Measurements from ENCODE around the gene PLEKHH3.
"Not testable (repeated sequence)": the region's sequence is repeated elsewhere in the genome, so short reads cannot be mapped to it uniquely, and the experiment has no call there.

PLEKHH3 gene

DNA sequence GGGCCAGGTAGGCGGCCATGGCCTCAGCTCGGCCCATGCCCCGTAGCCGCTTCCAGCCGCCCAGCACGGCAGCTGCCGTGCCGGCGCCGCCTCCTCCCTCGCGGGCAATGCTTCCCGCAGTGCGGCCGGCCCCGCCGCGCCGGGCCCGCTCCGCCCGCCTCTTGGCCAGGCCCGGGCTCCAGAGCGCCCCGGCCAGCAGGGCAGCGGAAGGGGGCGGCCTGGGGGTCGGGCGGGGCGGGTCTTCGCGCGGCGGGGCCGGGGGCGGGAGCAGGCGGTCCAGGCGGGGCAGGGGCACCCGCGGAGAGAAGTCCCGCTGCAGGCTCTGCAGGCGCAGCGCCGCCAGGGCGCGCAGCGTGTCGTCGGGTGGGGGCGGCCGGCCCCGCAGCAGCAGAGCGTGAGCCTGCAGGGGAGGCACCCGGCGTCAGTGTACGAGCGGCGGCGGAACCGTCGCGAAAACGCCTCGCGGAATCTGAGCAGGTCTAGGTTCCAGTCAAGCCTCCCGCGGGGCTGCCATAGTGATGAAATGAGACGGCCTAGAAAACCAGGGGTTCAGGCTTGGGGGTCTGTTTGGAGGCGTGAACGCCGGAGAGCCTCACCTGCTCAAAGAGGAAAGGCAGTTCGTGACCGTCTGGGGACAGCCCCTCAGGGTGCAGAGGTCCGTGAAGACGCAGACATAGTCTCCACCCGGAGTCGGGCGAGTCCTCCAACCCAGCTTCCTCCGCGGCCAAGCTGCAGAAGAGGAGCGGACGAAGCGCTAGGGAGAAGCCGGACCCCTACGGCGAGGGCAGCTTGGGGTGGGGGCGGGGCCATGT, 6.6 kb downstream of the PLEKHH3 start:
- no peak for DNase-seq

DNA sequence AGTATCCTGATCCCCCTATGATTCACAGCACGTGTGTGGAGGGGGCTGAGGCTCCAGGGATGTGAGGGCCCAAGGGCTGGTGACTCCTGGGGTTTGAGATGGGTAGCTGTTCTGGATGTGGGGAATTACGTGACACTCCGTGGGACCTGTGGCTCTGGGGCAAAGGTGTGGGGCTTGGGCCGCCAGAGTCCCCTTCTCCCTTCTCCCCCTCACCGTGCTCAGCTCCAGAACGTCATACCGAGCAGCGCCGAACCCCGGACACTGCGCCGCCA, 7.2 kb downstream of the PLEKHH3 start:
- no peak for DNase-seq

DNA sequence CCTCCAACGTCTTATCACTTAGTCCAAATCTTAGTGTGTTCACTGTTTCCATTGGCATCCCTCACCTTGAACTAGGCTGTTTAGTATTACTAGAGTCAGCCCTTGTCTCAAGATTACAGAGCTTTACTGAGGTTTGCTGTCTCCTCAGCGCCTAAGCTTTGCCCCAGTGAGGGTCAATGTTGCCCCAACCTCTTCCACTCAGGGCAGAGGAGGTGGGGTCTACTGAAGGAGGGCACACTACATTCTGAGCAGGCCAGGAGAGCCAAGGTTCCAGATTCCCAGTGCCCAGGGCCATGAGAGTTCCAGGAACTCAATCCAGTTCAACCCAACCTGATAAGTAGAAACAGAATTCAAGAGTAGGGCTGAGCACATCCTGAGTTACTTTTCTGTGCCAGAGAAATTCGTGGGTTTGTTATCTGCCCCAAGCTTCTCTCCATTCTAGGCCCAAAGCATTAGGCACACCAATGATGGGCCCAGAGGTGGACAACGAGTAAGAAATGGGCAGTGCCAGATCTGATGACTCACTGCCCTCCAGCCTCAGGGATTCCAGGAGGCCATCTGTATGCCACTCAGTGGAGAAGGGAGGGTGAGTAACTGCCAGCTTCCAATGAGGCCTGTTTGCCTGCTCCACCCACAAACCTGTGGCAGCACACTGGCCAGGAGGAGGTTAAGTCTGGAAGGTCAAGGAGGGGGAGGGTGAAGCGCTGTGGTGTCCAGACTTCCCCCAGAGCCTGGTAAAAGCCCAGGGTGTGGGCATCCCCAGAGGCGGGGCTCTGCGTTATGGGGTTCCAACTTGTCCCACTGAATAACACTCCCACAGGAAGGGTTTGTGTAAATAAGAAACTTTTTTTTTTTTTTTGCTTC, 9.5 kb downstream of the PLEKHH3 start:
- DNase-seq, result peak; percentile 68 to 90

DNA sequence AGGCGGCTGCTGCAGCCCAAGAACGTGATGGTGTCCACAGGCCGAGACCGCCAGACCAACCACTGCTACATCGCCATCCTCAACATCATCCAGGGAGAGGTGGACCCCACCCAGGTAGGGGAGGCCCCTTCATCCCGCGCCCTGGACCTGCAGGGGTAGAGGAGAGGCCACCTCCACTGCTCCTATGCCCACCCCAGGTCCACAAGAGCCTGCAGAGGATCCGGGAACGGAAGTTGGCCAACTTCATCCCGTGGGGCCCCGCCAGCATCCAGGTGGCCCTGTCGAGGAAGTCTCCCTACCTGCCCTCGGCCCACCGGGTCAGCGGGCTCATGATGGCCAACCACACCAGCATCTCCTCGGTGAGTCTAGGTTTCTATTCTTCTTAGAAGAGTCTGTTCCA, 10.7 kb downstream of the PLEKHH3 start:
- DNase-seq, result not testable (repeated sequence)

DNA sequence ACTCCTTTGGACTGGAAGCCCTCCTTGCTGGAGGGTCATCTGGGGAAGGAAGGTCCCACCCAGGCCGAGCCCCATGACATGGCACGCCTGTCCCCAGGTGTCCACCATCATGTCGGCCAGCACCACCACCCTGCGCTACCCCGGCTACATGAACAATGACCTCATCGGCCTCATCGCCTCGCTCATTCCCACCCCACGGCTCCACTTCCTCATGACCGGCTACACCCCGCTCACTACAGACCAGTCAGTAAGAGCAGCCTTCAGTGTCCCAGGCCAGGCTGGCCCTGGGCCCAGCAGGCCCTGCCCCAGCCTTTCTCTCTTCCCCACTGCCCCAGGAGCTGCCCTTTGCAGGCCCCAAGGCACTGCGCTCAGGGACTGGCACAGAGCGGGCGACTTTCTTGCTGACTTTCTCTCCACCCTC, 11.2 kb downstream of the PLEKHH3 start:
- DNase-seq, result no peak

DNA sequence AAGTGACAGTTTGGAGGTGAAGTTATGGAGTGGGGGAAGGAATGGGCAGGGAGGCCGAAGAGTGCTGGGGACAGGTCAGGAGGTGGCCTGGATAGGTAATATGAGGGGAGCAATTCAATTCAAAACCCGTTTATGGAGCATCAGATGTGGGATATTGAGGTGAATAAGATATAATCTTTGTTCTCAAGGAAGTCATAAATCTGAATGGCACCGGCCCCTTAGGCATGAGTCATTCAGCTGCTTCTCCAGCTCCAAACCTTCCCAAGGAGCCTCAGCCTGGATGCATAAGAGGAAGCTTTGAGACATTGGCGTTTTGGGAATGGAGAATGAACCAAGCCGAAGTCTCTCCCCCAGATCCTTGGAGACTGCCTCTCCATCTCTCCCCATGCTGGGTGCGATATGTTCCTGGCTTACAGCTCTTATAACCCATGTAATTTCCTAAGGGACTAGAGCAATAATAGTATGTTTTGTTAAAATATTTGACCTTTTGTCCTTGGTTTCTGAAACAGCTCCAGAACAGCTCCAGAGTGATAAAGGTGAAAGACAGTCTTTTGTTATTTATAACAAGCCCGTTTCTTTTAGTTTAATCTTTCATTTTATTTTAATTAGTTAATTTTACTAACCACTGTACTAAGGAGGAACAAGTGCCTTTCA, 16.0 kb downstream of the PLEKHH3 start:
- peak in 1 of 2 experiments; percentile 28 for DNase-seq

DNA sequence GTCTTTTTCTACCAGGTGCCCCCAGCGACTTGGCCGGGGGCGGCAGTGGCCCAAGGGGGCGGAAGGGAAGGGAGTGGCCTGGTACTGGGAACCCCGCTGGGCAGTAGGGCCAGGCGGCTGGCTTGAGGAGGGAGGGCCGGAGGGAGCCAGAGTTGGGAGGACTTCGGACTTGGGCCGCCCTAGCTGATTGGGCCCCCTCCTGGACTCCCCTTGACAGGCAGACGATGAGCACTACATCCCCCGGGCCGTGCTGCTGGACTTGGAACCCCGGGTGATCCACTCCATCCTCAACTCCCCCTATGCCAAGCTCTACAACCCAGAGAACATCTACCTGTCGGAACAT, 16.9 kb downstream of the PLEKHH3 start:
- DNase-seq, result not testable (repeated sequence)

DNA sequence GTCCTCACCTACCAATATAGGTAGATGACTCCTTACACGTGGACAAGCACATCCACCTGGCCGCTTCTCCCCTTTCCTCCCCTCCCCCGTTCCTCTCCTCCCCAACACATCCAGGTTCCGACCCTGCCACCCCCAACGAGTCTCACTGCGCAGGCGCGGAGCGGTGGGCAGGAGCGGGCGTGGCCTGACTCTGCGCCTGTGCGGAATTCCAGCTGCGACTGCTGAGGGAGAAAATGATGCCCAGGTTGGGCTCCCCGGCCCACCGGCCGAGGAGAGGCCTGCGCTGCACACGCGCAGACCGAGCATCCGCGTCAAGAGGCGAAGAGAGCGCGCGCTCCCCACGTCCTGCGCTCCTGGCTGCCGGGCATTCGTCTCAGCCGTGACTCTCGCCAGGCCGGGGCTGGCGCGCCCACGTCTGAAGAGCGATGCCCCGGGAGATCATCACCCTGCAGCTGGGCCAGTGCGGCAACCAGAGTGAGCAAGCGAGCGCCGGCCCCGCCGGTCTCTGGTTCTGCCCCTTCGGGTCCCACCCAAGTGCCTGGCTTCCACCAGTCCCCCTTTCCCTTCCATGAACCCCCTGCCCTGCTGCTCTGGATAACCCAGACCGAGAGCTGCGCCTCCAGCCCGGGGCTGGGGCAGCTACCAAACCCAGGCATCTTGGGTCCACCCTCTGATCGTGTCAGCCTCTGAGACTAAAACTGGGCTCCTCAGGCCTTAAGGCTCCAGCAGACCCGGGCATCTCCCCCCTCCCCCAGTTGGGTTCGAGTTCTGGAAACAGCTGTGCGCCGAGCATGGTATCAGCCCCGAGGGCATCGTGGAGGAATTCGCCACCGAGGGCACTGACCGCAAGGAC, 17.5 kb downstream of the PLEKHH3 start, which contains the start of gene TUBG2:
TUBG2 (plus strand) TSS at position 206 of the 853 bp plus-strand sequence; CDS start at position 426, 220 bp downstream.
- peak; percentile 74 to 87 for DNase-seq

DNA sequence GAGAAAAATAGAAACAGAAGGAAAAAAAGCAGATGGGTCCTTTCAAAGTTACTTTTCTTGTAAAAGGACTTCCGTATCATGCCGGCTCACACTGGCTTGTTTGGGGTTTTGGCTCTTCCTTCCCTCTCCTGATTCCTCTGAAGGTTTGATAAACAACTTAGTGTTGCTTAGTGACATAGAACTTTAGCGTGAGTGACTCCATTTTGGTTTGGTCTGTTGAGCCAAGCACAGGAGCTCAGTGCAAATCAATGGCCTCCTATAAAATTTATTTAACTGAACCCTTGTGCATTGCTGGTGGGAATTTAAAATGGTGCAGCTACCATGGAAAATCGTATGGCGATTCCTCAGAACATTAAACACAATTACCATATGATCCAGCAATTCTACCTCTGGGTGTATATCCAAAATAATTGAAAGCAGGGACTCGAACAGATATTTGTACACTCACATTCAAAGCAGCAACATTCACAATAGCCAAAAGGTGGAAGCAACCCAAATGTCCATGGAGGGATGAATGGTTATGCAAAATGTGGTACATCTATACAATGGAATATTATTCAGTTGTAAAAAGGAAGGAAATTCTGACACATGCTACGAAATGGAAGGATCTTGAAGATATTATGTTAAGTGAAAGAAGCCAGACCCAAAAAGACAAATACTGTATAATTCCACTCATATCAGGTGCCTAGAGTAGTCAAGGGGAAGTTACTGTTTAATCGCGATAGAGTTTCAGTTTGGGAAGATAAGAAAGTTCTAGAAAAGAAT, 18.8 kb downstream of the PLEKHH3 start:
- DNase-seq, result no peak

DNA sequence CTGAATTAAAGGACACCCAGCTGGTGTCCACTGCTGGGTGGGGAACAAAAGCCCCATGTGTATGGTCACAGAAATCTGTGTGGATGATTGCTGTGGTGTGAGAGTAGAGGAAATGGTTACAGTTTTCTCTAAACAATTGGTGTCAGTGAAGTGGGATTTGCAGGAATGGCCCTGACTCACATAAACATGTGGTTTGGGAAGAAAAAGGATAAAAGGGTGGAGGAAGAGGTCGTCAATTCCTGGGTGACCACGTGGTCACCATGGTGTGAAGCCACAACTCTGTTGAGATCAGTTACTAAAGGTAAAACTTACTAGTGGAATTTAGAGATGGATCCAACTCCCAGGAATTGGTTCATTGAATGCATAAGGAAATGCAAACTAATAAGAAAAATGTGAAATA, 21.3 kb downstream of the PLEKHH3 start:
- no peak for DNase-seq

DNA sequence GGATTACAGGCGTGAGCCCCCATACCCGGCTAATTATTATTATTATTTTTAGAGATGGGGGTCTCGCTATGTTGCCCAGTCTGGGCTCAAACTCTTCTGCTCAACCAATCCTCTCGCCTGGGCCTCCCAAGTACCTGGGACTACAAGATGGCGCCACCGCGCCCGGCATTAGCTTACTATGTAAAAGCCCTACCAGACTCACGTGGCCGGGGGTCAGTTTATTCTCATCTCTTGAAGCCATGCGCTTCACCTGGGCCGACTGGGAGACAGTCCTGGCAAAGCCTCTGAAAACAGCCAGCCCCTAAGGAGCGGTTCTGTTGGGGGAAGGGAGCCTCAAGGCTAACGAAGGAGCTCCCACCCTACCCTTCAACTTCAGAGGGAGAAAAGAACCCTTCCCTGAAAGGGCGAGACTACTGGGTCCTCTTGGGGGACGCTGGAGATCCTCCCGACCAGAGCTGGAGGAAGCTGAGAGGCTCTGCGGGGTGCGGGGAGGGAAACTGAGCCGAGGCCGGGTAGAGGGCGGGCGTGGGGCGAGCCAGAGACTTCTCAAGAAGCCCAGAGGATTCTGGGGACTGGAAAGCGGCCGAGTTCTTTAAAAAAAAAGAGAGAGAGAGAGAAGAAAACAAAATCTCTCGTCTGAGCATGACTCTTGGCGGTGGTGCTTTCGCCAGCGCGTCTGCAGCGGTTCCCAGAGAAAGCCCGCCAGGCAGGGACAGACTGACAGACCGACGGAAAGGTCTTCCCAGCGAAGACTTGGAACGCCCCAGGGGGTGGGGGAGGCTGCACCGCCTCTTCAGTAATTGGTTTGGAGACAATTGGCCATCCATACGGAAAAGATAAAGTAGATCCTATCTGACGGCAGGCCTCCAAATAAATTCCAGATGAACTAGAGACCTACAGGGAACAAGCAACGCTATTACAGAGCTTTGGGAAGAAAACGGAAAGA, 23.3 kb downstream of the PLEKHH3 start:
- DNase-seq, result no peak

DNA sequence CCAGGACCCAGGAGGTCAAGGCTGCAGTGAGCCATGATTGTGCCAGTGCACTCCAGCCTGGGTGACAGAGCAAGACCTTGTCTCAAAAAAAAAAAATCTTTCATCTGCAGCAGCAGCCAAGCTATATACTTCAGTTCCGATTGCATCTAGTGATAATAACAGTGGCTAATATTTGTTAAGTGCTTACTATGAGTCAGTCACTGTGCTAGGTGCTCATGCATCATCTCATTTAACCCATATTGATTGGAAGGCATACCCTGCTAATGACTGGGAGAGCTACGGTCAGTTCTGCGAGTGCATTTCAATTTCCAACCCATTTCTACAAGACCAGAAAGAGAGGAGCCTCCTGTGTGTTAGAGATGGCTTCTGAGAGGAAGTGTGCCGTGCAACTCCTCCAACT, 25.4 kb downstream of the PLEKHH3 start:
- DNase-seq, result no peak

DNA sequence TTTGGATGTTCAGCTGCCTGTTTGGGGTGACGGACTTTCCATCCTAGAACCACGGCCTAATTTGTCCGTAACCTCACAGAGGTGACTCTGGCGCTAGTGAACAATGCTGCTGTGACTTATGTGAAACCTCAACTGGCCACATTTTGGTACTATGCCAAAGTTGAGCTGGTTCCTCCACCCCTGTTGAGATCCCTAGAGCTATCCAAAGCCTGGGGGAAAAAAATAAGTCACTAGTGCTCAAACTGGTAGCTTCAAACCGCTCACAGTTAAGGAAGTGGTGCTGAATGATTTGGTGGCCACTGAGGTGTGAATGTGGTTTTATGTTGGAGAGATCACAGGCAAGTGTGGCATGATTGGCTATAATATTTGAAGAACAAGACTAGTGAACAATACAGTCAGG, 29.0 kb downstream of the PLEKHH3 start:
- no peak for DNase-seq

DNA sequence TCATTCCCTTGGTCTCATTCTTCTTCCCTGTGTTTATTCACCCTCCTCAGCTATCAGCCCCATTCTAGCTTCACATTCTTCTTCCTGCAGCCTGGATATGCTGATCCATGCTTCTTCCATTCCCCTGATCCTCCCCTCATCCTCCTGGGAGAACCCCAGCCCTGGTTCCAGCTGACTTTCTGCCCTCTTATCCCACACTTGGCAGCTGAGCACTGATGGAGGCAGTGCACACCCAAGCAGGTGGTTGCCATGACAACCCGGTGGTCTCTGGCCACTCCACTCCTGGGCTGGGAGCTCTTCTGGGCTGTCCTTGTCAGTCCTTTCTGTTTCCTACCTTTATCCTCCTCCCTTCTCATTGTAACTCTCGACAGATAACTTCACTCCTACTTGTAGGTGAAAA, 34.5 kb downstream of the PLEKHH3 start:
- no peak for DNase-seq

DNA sequence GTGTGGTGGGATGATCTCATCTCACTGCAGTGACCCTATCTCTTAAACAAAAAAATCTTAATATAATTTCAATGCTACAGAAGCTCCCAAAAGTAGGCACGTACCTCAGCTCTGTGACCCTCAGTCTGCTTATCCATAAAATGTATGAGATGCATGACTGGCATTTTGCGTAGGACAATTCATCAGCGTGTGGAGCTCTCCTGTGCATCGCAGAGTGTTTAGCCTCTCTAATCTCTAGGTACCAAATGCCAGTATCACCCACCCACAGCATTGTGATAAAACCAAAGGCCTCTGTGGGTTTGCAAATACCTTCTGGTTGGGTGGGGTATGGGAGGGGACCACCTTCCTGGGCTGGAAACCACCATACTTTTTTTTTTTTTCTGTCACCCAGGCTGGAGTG, 36.7 kb downstream of the PLEKHH3 start:
- no peak for DNase-seq

DNA sequence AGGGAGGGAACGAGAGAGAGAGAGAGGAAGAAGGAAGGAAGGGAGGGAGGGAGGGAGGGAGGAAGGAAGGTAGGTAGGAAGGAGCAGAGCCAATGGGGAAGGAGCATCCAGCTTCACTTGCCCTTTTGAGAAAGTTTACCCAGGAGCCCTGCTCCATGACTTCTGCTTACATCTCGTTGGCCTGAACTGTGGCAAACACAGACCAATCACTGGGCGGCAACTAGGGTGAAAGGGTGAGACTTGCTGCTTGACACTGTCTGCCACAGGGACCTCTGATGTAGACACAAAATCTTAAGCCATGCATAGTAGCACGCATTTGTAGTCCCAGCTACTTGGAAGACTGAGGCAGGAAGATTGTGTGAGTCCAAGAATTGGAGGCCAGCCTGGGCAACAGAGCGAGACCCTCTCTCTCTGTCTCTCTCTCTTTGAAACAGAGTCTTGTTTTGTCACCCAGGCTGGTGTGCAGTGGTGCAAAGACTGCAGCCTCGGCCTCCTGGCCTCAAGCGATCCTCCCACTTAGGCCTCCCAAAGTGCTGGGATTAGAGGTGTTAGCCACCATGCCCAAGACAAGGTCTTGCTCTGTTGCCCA, 37.2 kb downstream of the PLEKHH3 start:
- no peak for DNase-seq

DNA sequence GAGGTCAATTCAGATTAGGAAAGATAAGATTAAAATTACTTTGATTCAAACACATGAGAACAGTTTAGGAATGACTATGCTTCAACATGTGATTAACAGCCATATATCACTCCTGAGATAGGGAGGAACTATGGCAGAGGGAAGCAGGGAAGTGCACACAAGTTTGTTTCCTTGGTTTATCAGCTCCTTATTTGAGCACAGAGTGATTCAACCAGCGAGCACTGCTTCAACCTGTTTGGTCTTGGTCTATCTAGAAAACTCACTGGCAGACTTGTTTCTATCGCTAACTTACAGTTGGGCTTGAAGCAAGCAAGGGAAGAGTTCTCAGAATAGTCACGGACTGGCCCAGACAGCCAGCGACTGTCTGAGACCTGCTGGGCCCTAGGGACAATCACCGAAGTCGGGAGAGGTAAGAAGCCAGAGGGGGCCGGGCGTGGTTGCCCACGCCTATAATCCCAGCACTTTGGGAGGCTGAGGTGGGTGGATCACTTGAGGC, 43.8 kb downstream of the PLEKHH3 start:
- no peak for DNase-seq

DNA sequence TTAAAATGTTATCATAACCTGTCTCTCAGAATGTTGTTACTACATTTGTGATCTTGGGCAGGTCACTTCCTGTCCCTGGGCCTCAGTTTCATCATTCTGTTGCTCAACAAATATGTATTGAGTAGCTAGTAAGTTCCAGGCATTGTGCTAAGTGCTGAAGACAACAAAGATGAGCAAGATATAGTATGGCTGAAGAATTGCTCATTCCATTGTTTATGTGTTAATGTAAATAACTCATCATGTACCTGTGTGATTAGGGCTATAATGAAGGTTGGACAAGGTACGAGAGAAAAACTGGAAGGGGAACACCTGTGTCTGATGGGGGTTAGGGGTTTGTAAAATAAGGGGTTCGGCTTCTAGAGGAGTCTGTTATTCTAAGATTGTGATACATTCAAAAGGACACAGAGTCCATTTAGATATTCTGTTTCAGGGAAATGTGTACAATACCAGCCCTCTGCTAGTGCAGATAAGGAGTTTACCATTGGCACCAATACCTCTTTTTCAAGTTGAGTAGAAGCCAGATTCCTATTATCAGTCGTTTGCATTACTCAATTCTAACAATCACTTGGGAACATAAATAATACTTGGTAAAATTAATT, 47.3 kb downstream of the PLEKHH3 start:
- DNase-seq, result no peak

DNA sequence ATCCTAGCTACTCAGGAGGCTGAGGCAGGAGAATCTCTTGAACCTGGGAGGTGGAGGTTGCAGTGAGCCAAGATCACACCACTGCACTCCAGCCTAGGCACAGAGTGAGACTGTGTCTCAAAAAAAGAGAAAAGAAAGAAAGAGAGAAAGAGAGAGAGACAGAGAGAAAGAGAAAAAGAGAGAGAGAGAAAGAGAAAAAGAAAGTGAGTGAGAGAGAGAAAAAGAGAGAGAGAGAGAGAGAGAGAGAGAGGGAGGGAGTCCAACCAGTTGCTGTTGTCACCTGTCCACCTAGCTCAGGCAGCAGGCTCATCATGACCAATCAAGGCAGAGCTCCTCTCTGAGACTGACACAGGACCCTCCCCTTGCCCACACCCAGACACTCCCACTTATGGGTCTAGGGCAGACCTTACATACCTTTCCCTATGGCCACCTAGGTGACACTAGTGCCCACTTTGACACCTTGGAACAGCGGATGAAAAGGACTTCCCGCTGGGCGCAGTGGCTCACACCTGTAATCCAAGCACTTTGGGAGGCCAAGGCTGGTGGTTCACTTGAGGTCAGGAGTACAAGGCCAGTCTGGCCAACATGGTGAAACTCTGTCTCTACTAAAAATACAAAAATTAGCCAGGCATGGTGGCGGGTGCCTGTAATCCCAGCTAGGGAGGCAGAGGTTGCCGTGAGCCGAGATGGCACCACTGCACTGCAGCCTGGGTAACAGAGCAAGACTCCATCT, 49.6 kb downstream of the PLEKHH3 start:
- not testable (repeated sequence) for DNase-seq

Measured in SW 1271 (cell line).